ENCODE data around the gene MELTF.

MELTF gene

DNA sequence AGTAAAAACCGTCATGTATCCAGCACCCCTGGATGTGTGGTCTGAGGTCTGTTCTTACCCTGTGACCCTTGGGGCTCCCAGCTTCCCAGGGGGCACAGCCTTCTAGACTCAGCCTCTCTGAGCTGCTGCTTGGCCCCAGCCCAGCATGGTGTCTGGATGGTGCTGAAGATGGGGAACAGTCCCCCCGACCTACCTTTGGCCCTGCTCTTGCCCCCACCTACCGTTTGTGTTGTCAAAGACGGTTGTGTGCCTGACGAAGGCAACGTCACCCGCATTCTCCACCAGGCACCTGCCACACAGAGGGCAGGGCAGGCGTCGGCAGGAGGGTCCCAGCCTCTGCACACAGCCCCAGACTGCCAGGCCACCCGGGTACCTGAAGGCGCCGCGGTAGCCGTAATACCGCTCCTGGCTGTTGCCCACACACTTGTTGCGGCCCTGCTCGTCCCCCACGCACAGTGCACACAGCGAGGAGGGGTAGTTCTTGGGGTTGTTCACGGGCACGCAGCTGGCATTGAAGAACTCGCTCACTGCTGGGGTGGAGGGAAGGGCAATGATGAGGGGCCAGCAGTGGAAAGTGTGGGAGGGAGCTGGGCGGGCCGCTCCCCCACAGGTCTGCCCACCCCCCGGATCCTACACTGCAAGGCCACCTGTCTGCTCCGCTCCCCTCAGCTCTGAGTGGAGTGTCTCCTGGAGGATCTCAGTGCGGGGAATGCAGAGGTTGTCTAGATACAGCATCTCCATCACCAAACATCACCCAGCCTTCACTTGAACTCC, 21.0 kb downstream of the MELTF start:
- H3K36me3 ChIP-seq, result no peaks in the 10 kb centered on the region
- H3K27ac ChIP-seq, result no peak overlapping the region

GRCh38 chr3:197007953-197008352, 21.7 kb downstream of the MELTF start:
- Histone ChIP-seq H3K4me3 (ENCODE audit: low read depth, low read length) (no peak overlapping the region), H3K9me3 (ENCODE audit: severe bottlenecking) (no peaks in the 10 kb centered on the region), H3K27ac (no peak overlapping the region), H3K27me3 (ENCODE audit: insufficient read depth, low read depth, severe bottlenecking) (no peaks in the 10 kb centered on the region), H3K36me3 (no peaks in the 10 kb centered on the region)
- no peak for DNase-seq
- TF ChIP-seq, protein P1, sequence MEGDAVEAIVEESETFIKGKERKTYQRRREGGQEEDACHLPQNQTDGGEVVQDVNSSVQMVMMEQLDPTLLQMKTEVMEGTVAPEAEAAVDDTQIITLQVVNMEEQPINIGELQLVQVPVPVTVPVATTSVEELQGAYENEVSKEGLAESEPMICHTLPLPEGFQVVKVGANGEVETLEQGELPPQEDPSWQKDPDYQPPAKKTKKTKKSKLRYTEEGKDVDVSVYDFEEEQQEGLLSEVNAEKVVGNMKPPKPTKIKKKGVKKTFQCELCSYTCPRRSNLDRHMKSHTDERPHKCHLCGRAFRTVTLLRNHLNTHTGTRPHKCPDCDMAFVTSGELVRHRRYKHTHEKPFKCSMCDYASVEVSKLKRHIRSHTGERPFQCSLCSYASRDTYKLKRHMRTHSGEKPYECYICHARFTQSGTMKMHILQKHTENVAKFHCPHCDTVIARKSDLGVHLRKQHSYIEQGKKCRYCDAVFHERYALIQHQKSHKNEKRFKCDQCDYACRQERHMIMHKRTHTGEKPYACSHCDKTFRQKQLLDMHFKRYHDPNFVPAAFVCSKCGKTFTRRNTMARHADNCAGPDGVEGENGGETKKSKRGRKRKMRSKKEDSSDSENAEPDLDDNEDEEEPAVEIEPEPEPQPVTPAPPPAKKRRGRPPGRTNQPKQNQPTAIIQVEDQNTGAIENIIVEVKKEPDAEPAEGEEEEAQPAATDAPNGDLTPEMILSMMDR (IDR thresholded peaks at IDR 0.05; ENCODE audit: low read depth, low read length), result no peak

More for the DNA sequence above, 21.0 kb downstream of the MELTF start:
- Histone ChIP-seq H3K4me3 (ENCODE audit: low read depth, low read length) (no peak overlapping the region), H3K9me3 (ENCODE audit: severe bottlenecking) (no peaks in the 10 kb centered on the region), H3K27me3 (ENCODE audit: insufficient read depth, low read depth, severe bottlenecking) (no peaks in the 10 kb centered on the region)
- TF ChIP-seq, protein P1 (IDR thresholded peaks at IDR 0.05; ENCODE audit: low read depth, low read length), result no peak
- DNase-seq, result no peak

GRCh38 chr3:197007296-197007940, 22.2 kb downstream of the MELTF start:
- no peak overlapping the region for H3K27ac ChIP-seq
- no peaks in the 10 kb centered on the region for H3K9me3 ChIP-seq (ENCODE audit: severe bottlenecking)
- H3K4me3 ChIP-seq (ENCODE audit: low read depth, low read length), result no peak overlapping the region
- H3K36me3 ChIP-seq, result no peaks in the 10 kb centered on the region
- TF ChIP-seq, protein P1 (IDR thresholded peaks at IDR 0.05; ENCODE audit: low read depth, low read length), result no peak
- DNase-seq, result no peak
- H3K27me3 ChIP-seq (ENCODE audit: insufficient read depth, low read depth, severe bottlenecking), result no peaks in the 10 kb centered on the region

- H3K4me3 ChIP-seq (ENCODE audit: low read depth, low read length), result no peak overlapping the region
- H3K27me3 ChIP-seq (ENCODE audit: insufficient read depth, low read depth, severe bottlenecking), result no peaks in the 10 kb centered on the region
- H3K27ac ChIP-seq, result no peak overlapping the region
- no peaks in the 10 kb centered on the region for H3K9me3 ChIP-seq (ENCODE audit: severe bottlenecking)
- no peaks in the 10 kb centered on the region for H3K36me3 ChIP-seq
- no peak for DNase-seq
- TF ChIP-seq, protein P1 (IDR thresholded peaks at IDR 0.05; ENCODE audit: low read depth, low read length), result no peak
Measured at GRCh38 chr3:197006860-197007259, 22.8 kb downstream of the MELTF start.

DNA sequence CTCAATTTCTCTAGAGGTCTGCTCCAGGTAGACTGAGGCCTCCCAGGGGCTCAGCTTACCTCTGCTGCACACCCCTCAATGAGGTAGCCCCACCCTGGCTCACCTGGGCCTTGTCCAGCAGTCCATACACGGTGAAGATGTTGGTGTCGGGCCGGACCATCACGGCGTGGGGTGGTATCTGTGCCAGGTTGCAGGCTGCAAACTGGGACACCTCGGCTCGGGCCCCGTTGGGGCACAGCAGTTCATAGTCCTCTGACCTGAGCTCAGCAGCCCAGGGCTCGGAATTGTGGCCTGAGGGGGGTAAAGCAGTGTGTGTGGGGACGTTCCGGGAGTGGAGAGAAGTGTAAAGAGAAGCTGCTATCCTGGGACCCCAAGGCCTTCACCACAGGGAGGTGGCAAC, 23.2 kb downstream of the MELTF start:
- Histone ChIP-seq H3K27me3 (ENCODE audit: insufficient read depth, low read depth, severe bottlenecking) (no peaks in the 10 kb centered on the region), H3K27ac (no peak overlapping the region), H3K9me3 (ENCODE audit: severe bottlenecking) (no peaks in the 10 kb centered on the region), H3K4me3 (ENCODE audit: low read depth, low read length) (no peak overlapping the region), H3K36me3 (no peaks in the 10 kb centered on the region)
- no peak for DNase-seq
- TF ChIP-seq, protein P1 (IDR thresholded peaks at IDR 0.05; ENCODE audit: low read depth, low read length), result no peak

Data from WERI-Rb-1 (cell line).